ENCODE measurements around the gene PPCDC.

DNA sequence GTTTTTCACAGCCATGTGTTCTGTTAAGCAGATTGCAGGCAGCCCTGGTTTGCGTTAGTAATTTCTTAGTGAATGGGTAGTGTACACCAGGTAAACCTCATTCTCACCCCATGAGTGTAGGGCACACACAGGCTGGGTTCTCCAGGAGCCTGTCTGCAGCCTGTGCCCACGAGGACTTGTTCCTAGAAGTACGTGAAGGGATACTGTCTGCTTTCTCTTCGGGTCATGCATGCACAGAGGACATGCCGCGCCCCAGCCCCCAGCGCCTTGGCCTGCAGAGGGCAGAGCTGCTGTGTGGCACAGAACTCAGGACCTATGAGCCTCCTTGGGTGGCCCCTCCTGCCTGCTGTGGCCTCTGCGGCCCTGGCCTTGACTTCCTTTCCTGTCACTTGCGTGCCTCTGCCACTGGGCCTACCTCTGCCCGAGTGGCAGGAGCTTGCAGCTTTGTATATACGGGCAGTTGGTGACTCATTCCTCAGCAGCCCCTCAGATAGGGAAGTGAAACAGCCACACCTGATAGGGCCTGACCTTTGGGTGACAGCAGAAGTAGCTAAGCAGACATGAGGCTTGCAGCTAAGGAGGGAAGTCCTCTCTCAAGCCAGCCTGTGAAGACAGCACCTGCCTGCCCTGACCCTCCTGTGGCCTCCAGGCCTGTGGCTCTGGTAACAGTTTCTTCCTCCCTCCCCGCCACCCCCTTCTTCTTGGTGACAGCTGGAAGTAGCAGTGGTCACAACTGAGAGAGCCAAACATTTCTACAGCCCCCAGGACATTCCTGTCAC lies 19.5 kb downstream of the PPCDC start:
- TF ChIP-seq CTCF (IDR thresholded peaks at IDR 0.05) (peak; percentile 27 to 61 (median 46)), POLR2A (IDR thresholded peaks at IDR 0.05) (peak in 1 of 4 donors; percentile 24)

All from esophagus squamous epithelium (tissue), 4 donors.